GM12872 (cell line): Measurements from ENCODE around the gene HERC5.

ENCODE experiments used
- CTCF ChIP-seq: IDR thresholded peaks from 3 replicates; pipeline ENCODE4 v1.5.1; 2011; ENCODE audit warnings: low read depth, mild to moderate bottlenecking, low read length, moderate library complexity; ENCODE audit not compliant: insufficient read depth

The HERC5 gene

GRCh38 chr4:88418411-88418810 lies 38.5 kb upstream of the HERC5 start:
- no peak for TF ChIP-seq CTCF

- no peak for TF ChIP-seq CTCF
Measured at GRCh38 chr4:88419874-88420273, 37.0 kb upstream of the HERC5 start.

GRCh38 chr4:88420844-88421243 lies 36.1 kb upstream of the HERC5 start:
- TF ChIP-seq CTCF, result no peak

- TF ChIP-seq CTCF, result no peak
Measured at GRCh38 chr4:88422403-88422802, 34.5 kb upstream of the HERC5 start.

- TF ChIP-seq CTCF, result no peak
Measured at GRCh38 chr4:88429401-88429800, 27.5 kb upstream of the HERC5 start.

- no peak for TF ChIP-seq CTCF
Measured at GRCh38 chr4:88435987-88436693, 20.8 kb upstream of the HERC5 start.

GRCh38 chr4:88439161-88439760 lies 17.7 kb upstream of the HERC5 start:
- no peak for TF ChIP-seq CTCF
